NCI-H446 (cell line): ENCODE results near the gene BBS9.
"Not testable (repeated sequence)": the region's sequence is repeated elsewhere in the genome, so short reads cannot be mapped to it uniquely, and the experiment has no call there.

Source experiments
- DNase-seq, 2 experiments: peaks; one replicate each; lab custom pipeline; 2025; lab: John Stamatoyannopoulos, UW

The BBS9 gene

GRCh38 chr7:33128990-33129805 is at the start of gene BBS9:
Gene BBS9 (plus strand): TSS chr7:33129564. CDS start chr7:33146253, 16,689 bp downstream.
- peak; percentile 88 to 95 for DNase-seq

DNA sequence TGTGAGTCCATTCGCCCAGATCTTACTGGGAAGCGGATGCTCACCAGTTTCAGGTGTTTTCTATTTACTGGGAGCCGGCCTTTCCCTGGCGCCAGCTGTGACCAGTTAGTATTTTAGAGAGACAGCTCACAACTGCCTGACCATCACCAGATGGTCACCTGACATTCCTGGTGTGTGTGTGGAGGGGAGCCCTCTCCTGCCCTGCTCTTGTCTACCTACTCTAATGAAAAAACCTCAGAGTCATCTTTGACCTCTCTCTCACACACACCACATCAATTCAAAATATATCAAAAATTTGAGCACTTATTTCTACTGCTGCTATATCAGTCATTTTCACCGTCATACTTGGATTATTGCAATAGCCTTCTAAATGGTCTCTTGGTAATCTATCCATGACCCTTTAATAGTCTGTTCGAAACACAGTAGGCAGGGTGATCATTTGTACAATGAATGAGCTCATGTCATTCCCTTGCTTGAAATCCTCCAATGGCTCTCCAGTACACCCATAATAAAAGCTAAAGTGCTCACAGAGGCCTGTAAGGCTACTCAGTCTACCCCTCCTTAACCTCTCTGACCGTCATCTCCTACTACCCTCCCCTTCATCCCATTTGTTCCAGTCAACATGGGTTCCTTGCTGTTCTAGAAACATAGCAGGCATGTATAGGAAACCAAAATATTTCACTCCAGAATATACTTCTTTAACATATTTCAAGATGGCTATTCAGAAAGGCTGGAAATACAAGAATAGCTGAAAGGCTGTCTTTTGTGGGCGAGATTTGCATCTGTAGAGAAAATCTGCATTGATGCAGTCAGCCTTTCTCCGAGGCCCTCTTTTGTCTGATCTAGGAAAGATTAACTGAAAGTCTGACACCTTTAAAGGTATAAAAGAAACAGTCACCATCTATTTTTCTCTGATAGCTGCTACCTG is 49.3 kb upstream of the BBS9 start:
- no peak for DNase-seq

GRCh38 chr7:33087356-33087755 is 42.0 kb upstream of the BBS9 start:
- DNase-seq, result no peak

GRCh38 chr7:33087858-33088257 is 41.5 kb upstream of the BBS9 start:
- no peak for DNase-seq

- no peak for DNase-seq
Measured at GRCh38 chr7:33089142-33089541, 40.2 kb upstream of the BBS9 start.

- no peak for DNase-seq
Measured at GRCh38 chr7:33091111-33091531, 38.2 kb upstream of the BBS9 start.

DNA sequence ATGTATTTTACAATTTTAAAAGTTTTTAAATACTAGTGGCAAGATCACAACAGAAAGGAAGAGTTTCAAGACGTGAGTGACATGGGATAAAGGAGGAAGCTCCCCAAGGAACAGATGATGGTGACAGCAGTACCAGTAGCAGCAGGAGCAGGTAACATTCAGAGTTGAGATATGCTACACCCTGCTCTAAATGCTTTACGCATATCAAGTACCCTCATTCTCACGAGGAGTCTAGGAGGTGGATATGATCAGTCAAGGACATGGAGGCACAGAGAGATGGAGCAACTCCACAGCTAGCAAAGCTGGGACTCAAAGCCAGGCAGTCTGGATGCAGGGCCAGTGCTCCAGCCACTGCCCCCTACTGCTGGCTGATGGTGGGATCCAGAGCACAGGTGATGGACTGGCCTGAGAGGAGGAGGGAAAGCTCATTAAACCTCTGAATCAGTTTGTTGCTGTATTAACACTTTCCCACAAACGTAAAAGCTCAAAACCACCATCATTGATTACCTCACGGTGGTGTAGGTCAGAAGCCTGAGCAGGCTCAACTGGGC is 37.6 kb upstream of the BBS9 start:
- no peak for DNase-seq

DNA sequence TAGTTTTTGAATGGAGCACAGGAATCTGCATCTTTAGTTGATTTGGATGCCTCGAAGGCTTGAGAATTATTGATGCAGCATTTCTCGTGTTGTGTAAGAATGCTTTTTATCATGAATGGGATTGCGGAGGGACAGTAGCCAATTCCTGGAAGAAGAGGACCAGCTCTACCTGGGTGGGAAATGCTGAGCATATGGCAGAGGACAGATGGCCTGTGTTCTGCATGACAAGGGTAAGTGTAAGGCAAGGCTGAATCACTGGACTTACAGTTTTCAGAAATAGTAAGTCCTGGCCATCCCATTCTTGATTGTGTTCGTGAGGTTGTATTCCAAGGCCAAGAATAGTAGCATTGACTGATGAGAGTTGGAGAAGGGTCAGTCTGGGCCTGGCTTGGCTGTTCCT is 36.1 kb upstream of the BBS9 start:
- no peak for DNase-seq

DNA sequence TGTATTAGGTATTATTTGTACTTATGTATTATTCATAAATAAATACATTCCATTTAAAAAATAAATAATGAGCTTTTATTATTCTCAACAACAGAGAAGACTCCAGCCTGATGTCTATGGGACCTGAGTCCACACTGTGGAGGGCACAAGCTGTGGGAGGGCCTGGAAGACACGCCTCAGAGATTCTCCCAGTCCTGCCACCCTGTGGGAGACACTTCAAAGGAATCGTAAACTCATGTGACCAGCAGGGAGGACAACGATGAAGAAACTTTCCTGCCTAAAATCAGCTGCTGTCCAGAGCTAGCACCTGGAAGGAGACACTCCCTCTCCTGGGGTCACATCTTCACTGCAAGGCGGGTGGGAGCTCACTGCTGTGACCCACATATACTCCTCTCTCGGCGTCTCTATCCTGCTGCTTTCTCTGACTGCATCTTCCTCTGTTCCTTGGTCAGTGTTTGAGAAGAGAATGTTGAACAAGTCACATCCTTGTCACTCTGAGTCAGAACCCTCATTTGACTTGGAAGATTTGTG is 34.6 kb upstream of the BBS9 start:
- DNase-seq, result not testable (repeated sequence)

GRCh38 chr7:33099154-33099940 is 30.0 kb upstream of the BBS9 start:
- no peak for DNase-seq

GRCh38 chr7:33100770-33101169 is 28.6 kb upstream of the BBS9 start:
- no peak for DNase-seq

DNA sequence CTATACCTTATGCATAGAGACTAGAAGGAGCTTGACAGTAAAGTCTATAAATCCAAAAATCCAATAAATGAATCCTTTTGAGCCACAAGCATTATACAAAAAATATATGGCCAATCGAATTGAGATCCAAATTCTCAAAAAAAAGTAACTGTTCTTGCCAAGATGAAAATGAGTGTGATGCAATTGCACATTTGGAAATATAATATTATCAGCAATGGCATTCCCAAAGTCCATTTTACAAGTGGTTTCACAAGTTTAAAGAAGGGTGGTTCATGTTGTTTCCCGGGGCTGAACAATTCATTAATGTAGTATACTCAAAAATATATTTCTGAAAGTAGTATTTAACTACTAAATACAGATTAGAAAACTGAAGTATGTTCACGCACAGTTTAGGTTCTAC is 27.5 kb upstream of the BBS9 start:
- DNase-seq, result no peak

DNA sequence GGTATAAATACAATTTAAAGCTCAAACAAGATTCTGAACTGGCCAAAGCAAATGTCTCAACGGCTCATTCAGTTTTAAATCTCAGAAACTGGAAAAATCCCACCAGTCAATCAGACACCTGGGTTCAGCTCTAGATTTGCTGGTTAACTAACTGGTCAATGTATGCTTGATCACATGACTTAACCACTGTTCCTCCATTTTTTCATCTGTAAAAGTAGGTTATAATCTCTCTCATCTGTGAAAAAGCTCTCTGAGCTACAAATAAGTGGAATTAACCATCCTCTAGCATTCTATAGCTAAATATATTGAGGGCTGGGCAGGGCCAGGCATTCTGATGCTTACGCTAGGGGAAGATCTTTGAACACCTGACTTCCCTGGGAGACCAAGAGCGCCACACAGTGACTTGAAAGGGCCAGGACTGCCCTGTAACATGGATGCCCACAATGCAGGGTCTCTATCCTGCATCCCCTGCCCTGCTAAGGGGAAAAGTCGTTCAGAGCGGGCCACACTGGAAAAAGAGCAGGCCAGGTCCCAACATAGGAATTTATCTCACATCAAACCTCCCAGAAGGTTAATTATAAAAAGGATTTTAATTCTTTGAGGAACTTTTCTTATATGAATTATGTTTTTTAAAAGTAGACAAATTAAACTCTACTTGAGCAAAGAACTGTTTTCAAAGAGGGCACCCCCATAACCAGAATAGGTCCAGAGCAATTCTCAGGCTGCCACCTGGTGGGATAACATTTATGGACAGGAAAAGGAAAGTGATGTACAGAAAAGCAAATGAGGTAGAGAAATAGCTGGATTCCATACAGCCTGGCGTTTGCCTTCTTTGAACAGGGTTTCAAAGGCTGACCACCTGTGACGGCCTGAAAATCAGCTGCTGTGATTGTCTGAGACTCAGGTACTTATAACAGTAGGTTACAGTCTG is 22.0 kb upstream of the BBS9 start:
- DNase-seq, result peak; percentile 4 to 19

DNA sequence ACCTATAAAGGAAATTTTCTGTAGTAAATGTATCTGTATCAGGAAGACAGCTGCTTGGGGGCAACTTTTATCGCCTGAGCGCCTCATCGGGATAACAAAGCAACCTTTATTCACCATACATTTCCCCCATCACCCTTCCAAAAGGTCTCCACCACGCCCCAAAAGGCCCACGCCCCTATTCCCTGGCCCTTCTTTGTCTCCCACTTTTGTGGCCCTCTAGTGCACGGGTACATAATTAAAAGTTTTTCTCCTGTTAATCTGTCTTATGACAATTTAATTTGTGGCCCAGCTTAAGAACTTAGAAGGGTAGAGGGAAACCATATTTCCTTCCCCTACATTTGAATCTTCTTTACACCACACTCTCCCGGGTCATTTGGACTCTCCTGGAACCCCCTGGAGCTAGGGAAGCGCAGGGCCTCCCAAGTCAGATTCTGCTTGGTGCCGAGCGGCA is 20.8 kb upstream of the BBS9 start:
- no peak for DNase-seq

GRCh38 chr7:33109005-33109757 is 20.2 kb upstream of the BBS9 start, which contains the start of gene RP9:
Gene RP9 (minus strand): TSS chr7:33109404. CDS start chr7:33109372, 32 bp downstream.
- peak; percentile 47 to 79 for DNase-seq

GRCh38 chr7:33109758-33110238 is 19.6 kb upstream of the BBS9 start:
- peak in 1 of 2 experiments; percentile 24 for DNase-seq

DNA sequence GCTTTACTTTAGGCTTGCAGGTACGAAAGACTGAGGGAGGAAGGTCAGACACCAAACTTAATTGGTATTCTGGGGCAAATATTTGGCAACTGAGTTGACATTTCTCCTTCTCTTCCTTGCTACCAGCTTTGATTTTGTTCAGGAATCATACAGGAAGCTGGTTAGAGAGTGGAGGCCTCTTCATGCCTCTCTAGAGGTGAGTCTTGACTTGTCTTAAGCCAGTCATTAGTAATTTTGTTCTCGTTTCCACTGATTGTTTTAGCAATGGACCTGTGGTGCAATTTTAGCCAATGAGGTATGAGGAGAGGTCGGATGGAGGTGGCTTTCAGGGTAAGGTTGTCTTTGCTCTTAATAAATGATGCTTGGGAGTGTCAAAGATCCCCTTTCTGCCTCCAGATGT is 17.8 kb upstream of the BBS9 start:
- DNase-seq, result no peak

DNA sequence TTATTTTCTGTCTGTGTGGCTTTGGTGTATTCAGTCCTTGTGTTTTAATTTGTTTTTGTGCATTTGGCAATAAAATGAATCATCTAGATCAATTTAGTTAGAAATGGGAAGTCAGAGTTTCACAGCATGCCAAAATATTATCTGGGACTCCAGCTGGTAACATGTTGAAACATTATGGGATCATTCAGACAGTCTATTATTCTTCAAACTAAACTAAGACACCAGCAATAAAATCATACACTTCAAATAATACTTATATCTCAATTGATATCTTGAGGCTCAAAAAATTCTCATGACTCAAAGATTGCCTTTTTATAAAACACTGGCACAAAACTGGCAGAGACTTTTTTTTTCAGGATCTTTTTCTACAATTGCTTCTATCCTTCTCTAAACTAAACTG is 14.4 kb upstream of the BBS9 start:
- no peak for DNase-seq

- no peak for DNase-seq
Measured at GRCh38 chr7:33118383-33118782, 11.0 kb upstream of the BBS9 start.
